ENCODE measurements around the gene TRNT1. TPM values are rescaled to one million over a fixed set of nuclear protein-coding genes. Genes with fewer than 3 reads are reported as not detected.

The TRNT1 gene
- total RNA-seq, 2 experiments from 2014 or later = 25.8 to 30.7 TPM

DNA sequence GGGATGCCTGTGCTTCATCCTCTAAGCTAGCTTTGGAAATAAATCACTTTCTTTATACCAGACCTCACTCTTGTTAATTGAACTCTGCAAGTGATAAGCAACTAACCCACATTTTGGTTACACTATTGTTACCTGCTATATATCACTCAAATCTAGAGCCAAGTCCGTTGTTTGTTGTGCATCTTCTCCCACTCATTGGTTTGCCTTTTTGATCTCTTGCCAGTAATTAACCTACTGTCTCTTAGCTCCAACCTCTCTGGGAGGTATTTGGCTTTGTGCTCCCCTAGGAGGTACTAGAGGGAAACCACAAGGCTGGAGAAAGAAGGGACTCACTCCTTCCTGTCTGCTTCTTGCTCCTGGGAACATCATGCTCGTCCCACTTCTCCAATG, 65.5 kb downstream of the TRNT1 start:
- ChIA-PET POLR2A (interaction anchor here (0.6 to 2.7 kb wide), 9 partner anchors 8 to 1996 kb away, joined by 3 to 24 read pairs (median 7); partner anchors contain the start of genes CRBN and ITPR1), CTCF (no interaction called here)
- ATAC-seq (ENCODE audit: poor library complexity) (peak; percentile 30), DNase-seq (no peak)
- H3K4me1 Mint-ChIP-seq (ENCODE audit: low read depth) = peaks cover 57% of the 10 kb centered on the region
- H3K36me3 ChIP-seq (ENCODE audit: insufficient read depth, low read length) = no peaks in the 10 kb centered on the region
- no peaks in the 10 kb centered on the region for H3K27me3 Mint-ChIP-seq
- H3K4me3 ChIP-seq (ENCODE audit: low read length) = peak overlapping the region; percentile 32
- TF ChIP-seq, protein P1, sequence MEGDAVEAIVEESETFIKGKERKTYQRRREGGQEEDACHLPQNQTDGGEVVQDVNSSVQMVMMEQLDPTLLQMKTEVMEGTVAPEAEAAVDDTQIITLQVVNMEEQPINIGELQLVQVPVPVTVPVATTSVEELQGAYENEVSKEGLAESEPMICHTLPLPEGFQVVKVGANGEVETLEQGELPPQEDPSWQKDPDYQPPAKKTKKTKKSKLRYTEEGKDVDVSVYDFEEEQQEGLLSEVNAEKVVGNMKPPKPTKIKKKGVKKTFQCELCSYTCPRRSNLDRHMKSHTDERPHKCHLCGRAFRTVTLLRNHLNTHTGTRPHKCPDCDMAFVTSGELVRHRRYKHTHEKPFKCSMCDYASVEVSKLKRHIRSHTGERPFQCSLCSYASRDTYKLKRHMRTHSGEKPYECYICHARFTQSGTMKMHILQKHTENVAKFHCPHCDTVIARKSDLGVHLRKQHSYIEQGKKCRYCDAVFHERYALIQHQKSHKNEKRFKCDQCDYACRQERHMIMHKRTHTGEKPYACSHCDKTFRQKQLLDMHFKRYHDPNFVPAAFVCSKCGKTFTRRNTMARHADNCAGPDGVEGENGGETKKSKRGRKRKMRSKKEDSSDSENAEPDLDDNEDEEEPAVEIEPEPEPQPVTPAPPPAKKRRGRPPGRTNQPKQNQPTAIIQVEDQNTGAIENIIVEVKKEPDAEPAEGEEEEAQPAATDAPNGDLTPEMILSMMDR (IDR thresholded peaks at IDR 0.05) = no peak
- peak overlapping the region; percentile 93 for H3K27ac Mint-ChIP-seq
- H3K9me3 Mint-ChIP-seq = no peaks in the 10 kb centered on the region
- intact Hi-C loops (cut with DNase I, micrococcal nuclease) = no loop called here
- peak overlapping the region; percentile 53 to 55 for H3K27ac ChIP-seq (ENCODE audit: low read depth in 1 of 2, low read length in 2 of 2)
- H3K27me3 ChIP-seq (ENCODE audit: control insufficient read depth in 1 of 2, insufficient read depth in 2 of 2, low read length in 2 of 2) = no peaks in the 10 kb centered on the region
- H3K9me3 ChIP-seq (ENCODE audit: control insufficient read depth in 1 of 2, insufficient read depth in 1 of 2, low read length in 2 of 2) = no peaks in the 10 kb centered on the region
- peaks cover 35% of the 10 kb centered on the region for H3K4me1 ChIP-seq (ENCODE audit: insufficient read depth, low read length)
- H3K4me3 Mint-ChIP-seq = peak overlapping the region; percentile 71
- no peaks in the 10 kb centered on the region for H3K36me3 Mint-ChIP-seq (ENCODE audit: low read depth)

DNA sequence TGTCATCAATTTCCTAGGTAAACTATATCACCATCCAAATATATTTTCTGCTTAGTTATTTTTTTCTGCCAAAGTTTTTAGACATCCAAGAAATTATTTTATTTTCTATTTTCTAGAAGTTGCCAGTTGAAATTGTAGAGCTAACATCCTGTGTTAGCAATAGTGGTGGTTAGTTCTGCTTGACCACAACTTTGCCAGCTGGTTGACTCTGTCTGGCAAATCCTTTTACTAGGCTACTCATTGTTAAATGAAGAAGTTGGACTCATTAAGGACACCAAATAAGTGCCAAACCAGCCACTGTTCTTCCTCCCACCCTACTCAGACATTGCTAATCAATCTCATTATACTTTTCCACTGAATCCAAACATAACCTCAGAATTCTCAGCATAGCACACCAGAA, 68.1 kb downstream of the TRNT1 start:
- no peak overlapping the region for H3K4me3 ChIP-seq (ENCODE audit: low read length)
- DNase-seq (no peak), ATAC-seq (ENCODE audit: poor library complexity) (no peak)
- Mint-ChIP-seq H3K4me3 (no peak overlapping the region), H3K4me1 (ENCODE audit: low read depth) (peaks cover 45% of the 10 kb centered on the region), H3K27me3 (no peaks in the 10 kb centered on the region), H3K9me3 (no peaks in the 10 kb centered on the region), H3K27ac (no peak overlapping the region), H3K36me3 (ENCODE audit: low read depth) (no peaks in the 10 kb centered on the region)
- no peaks in the 10 kb centered on the region for H3K9me3 ChIP-seq (ENCODE audit: control insufficient read depth in 1 of 2, insufficient read depth in 1 of 2, low read length in 2 of 2)
- TF ChIP-seq, protein P1 (IDR thresholded peaks at IDR 0.05) = no peak
- H3K27me3 ChIP-seq (ENCODE audit: control insufficient read depth in 1 of 2, insufficient read depth in 2 of 2, low read length in 2 of 2) = no peaks in the 10 kb centered on the region
- CTCF ChIA-PET = no interaction called here
- H3K36me3 ChIP-seq (ENCODE audit: insufficient read depth, low read length) = no peaks in the 10 kb centered on the region
- H3K27ac ChIP-seq (ENCODE audit: low read depth in 1 of 2, low read length in 2 of 2) = no peak overlapping the region
- intact Hi-C loops (cut with DNase I, micrococcal nuclease) = no loop called here
- peaks cover 27% of the 10 kb centered on the region for H3K4me1 ChIP-seq (ENCODE audit: insufficient read depth, low read length)
- POLR2A ChIA-PET = no interaction called here

DNA sequence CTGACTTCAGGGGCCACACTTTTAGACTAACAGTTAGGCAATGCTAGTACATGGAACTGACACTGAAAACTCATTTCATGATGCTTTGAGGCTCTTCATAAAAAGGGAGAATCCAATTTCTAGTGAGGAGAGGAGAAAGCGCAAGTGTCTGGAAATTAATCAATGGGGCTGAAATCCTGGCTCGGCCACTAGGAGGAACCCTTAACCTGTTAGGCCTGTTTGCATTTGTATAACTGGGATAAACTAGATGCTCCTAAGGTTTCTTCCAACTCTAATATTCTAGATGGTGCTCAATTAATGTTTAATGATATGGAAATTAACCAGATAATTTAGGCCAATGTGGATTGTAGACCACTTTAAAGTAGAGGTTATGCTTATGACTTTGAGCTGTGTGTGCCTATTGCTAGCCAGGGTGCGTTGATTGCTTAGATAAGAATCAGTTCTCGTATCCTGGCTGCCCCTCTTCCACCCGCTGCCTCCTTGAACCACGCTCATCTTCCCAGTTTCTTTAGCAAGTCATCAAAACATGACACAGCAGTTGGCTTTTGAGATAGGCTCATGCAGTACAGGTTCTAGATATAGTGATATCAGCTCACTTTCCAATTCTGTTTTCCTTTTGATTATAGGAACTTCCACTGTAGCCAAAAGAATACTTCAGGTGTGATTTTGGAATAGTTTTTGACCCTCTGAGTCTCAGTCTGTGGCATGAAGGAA, 69.6 kb downstream of the TRNT1 start:
- no peak for ATAC-seq (ENCODE audit: poor library complexity)
- ChIA-PET CTCF (no interaction called here), POLR2A (no interaction called here)
- Histone ChIP-seq H3K9me3 (ENCODE audit: control insufficient read depth in 1 of 2, insufficient read depth in 1 of 2, low read length in 2 of 2) (no peaks in the 10 kb centered on the region), H3K27me3 (ENCODE audit: control insufficient read depth in 1 of 2, insufficient read depth in 2 of 2, low read length in 2 of 2) (no peaks in the 10 kb centered on the region), H3K4me3 (ENCODE audit: low read length) (no peak overlapping the region), H3K4me1 (ENCODE audit: insufficient read depth, low read length) (peaks cover 17% of the 10 kb centered on the region), H3K27ac (ENCODE audit: low read depth in 1 of 2, low read length in 2 of 2) (no peak overlapping the region), H3K36me3 (ENCODE audit: insufficient read depth, low read length) (no peaks in the 10 kb centered on the region)
- Mint-ChIP-seq H3K4me3 (no peak overlapping the region), H3K27me3 (no peaks in the 10 kb centered on the region), H3K36me3 (ENCODE audit: low read depth) (no peaks in the 10 kb centered on the region), H3K4me1 (ENCODE audit: low read depth) (peaks cover 41% of the 10 kb centered on the region), H3K9me3 (no peaks in the 10 kb centered on the region), H3K27ac (no peak overlapping the region)
- intact Hi-C loops (cut with DNase I, micrococcal nuclease) = no loop called here
- no peak for DNase-seq
- TF ChIP-seq, protein P1 (IDR thresholded peaks at IDR 0.05) = peak; percentile 58

Other genes starting within 250 kb of the TRNT1 start
- under 1 TPM; 0.59 to 0.99 TPM for gene IL5RA, start 16.6 kb upstream of the TRNT1 start, total RNA-seq
- gene CRBN, start 52.8 kb downstream of the TRNT1 start, total RNA-seq = 100 to 1,000 TPM; 144 to 148 TPM

Data from CD4-positive, alpha-beta T cell (primary cell).